ENCODE measurements around the gene TADA2A. TPM values are rescaled to one million over a fixed set of nuclear protein-coding genes. Genes with fewer than 3 reads are reported as not detected.

TADA2A gene
- polyA plus RNA-seq, 1 donor from 2014 or later: 15.1 TPM

- H3K36me3 Mint-ChIP-seq: peaks cover 9% of the 10 kb centered on the region
- H3K4me1 Mint-ChIP-seq: no peaks in the 10 kb centered on the region
- H3K27me3 Mint-ChIP-seq: no peaks in the 10 kb centered on the region
- no peak overlapping the region for H3K4me3 Mint-ChIP-seq
- no peak overlapping the region for H3K27ac Mint-ChIP-seq
- H3K9me3 Mint-ChIP-seq: no peaks in the 10 kb centered on the region
These were observed 58.5 kb downstream of the TADA2A start for GRCh38 chr17:37465069-37465616.

- H3K9me3 Mint-ChIP-seq: no peaks in the 10 kb centered on the region
- H3K4me3 Mint-ChIP-seq: no peak overlapping the region
- H3K27me3 Mint-ChIP-seq: no peaks in the 10 kb centered on the region
- H3K4me1 Mint-ChIP-seq: no peaks in the 10 kb centered on the region
- peak overlapping the region in 1 of 3 donors; percentile 67 for H3K27ac Mint-ChIP-seq
- H3K36me3 Mint-ChIP-seq: peaks cover 7% of the 10 kb centered on the region
These were observed 59.8 kb downstream of the TADA2A start for GRCh38 chr17:37466471-37466870.

- Mint-ChIP-seq H3K36me3 (peaks cover 2% of the 10 kb centered on the region), H3K9me3 (no peaks in the 10 kb centered on the region), H3K4me1 (no peaks in the 10 kb centered on the region), H3K4me3 (no peak overlapping the region), H3K27ac (no peak overlapping the region), H3K27me3 (no peaks in the 10 kb centered on the region)
These were observed 63.5 kb downstream of the TADA2A start for GRCh38 chr17:37470181-37470580.

GRCh38 chr17:37475731-37476420, 69.2 kb downstream of the TADA2A start:
- Mint-ChIP-seq H3K4me3 (no peak overlapping the region), H3K27ac (no peak overlapping the region), H3K9me3 (no peaks in the 10 kb centered on the region), H3K27me3 (no peaks in the 10 kb centered on the region), H3K36me3 (peaks cover 6% of the 10 kb centered on the region), H3K4me1 (no peaks in the 10 kb centered on the region)

- Mint-ChIP-seq H3K27me3 (no peaks in the 10 kb centered on the region), H3K9me3 (no peaks in the 10 kb centered on the region), H3K4me3 (no peak overlapping the region), H3K27ac (no peak overlapping the region), H3K36me3 (peaks cover 6% of the 10 kb centered on the region), H3K4me1 (no peaks in the 10 kb centered on the region)
These were observed 69.9 kb downstream of the TADA2A start for GRCh38 chr17:37476431-37477120.

GRCh38 chr17:37478187-37478586, 71.5 kb downstream of the TADA2A start:
- Mint-ChIP-seq H3K36me3 (peaks cover 6% of the 10 kb centered on the region), H3K9me3 (no peaks in the 10 kb centered on the region), H3K27me3 (no peaks in the 10 kb centered on the region), H3K4me3 (no peak overlapping the region), H3K27ac (no peak overlapping the region), H3K4me1 (peaks cover 0 to 1% (median 0%) of the 10 kb centered on the region in 3 donors)

- no peaks in the 10 kb centered on the region for H3K9me3 Mint-ChIP-seq
- H3K27me3 Mint-ChIP-seq: no peaks in the 10 kb centered on the region
- H3K27ac Mint-ChIP-seq: no peak overlapping the region
- peaks cover 0 to 1% (median 1%) of the 10 kb centered on the region in 3 donors for H3K4me1 Mint-ChIP-seq
- H3K4me3 Mint-ChIP-seq: no peak overlapping the region
- H3K36me3 Mint-ChIP-seq: peaks cover 6% of the 10 kb centered on the region
These were observed 72.3 kb downstream of the TADA2A start for GRCh38 chr17:37479025-37479424.

- Mint-ChIP-seq H3K4me3 (peak overlapping the region in 2 of 4 donors; percentile 32 to 47), H3K27ac (no peak overlapping the region), H3K4me1 (peaks cover 0 to 1% (median 1%) of the 10 kb centered on the region in 3 donors)
These were observed 73.7 kb downstream of the TADA2A start for GRCh38 chr17:37480427-37480826.

GRCh38 chr17:37481001-37481665, 74.4 kb downstream of the TADA2A start:
- no peak overlapping the region for H3K27ac Mint-ChIP-seq
- H3K27me3 Mint-ChIP-seq: no peaks in the 10 kb centered on the region
- H3K36me3 Mint-ChIP-seq: peaks cover 6% of the 10 kb centered on the region
- peak overlapping the region in 1 of 4 donors; percentile 32 for H3K4me3 Mint-ChIP-seq
- peaks cover 0 to 1% (median 1%) of the 10 kb centered on the region in 3 donors for H3K4me1 Mint-ChIP-seq
- no peaks in the 10 kb centered on the region for H3K9me3 Mint-ChIP-seq

More at GRCh38 chr17:37480427-37480826, 73.7 kb downstream of the TADA2A start:
- H3K27me3 Mint-ChIP-seq: no peaks in the 10 kb centered on the region
- H3K36me3 Mint-ChIP-seq: peaks cover 6% of the 10 kb centered on the region
- H3K9me3 Mint-ChIP-seq: no peaks in the 10 kb centered on the region

- Mint-ChIP-seq H3K4me3 (peak overlapping the region in 1 of 4 donors; percentile 27), H3K4me1 (peaks cover 4 to 7% (median 4%) of the 10 kb centered on the region in 3 donors), H3K27me3 (no peaks in the 10 kb centered on the region), H3K9me3 (no peaks in the 10 kb centered on the region), H3K27ac (no peak overlapping the region), H3K36me3 (peaks cover 5% of the 10 kb centered on the region)
These were observed 76.8 kb downstream of the TADA2A start for GRCh38 chr17:37483311-37484039.

GRCh38 chr17:37485938-37486570, 79.4 kb downstream of the TADA2A start:
- no peaks in the 10 kb centered on the region for H3K27me3 Mint-ChIP-seq
- no peaks in the 10 kb centered on the region for H3K36me3 Mint-ChIP-seq
- peaks cover 8 to 17% (median 13%) of the 10 kb centered on the region in 3 donors for H3K4me1 Mint-ChIP-seq
- H3K4me3 Mint-ChIP-seq: peak overlapping the region in 1 of 4 donors; percentile 51
- H3K9me3 Mint-ChIP-seq: no peaks in the 10 kb centered on the region
- no peak overlapping the region for H3K27ac Mint-ChIP-seq

GRCh38 chr17:37488009-37488604, 81.4 kb downstream of the TADA2A start:
- H3K27ac Mint-ChIP-seq: peak overlapping the region in 2 of 3 donors; percentile 78 to 84
- H3K36me3 Mint-ChIP-seq: no peaks in the 10 kb centered on the region
- H3K9me3 Mint-ChIP-seq: no peaks in the 10 kb centered on the region
- no peaks in the 10 kb centered on the region for H3K27me3 Mint-ChIP-seq
- peak overlapping the region; percentile 90 to 97 (median 94) for H3K4me3 Mint-ChIP-seq
- H3K4me1 Mint-ChIP-seq: peaks cover 7 to 18% (median 15%) of the 10 kb centered on the region in 3 donors

- Mint-ChIP-seq H3K27me3 (no peaks in the 10 kb centered on the region), H3K36me3 (no peaks in the 10 kb centered on the region), H3K4me3 (peak overlapping the region; percentile 90 to 97 (median 94)), H3K27ac (peak overlapping the region; percentile 78 to 94 (median 84)), H3K9me3 (no peaks in the 10 kb centered on the region), H3K4me1 (peaks cover 10 to 17% (median 15%) of the 10 kb centered on the region in 3 donors)
These were observed 82.0 kb downstream of the TADA2A start for GRCh38 chr17:37488607-37489196.

Measured in IgD-negative memory B cell (primary cell).